GM23248 (cell line): ENCODE measurements around the gene USP6NL.

Source experiments
- EZH2 ChIP-seq: fragments of 200-600 bp; sonication (generic); IDR thresholded peaks from 2 replicates; pipeline ENCODE4 v1.6.1; 2018; ENCODE audit warnings: antibody characterized with exemption, mild to moderate bottlenecking; ENCODE audit not compliant: insufficient read depth, poor library complexity, severe bottlenecking
- EZH2phosphoT487 ChIP-seq: fragments of 200-600 bp; sonication (generic); IDR thresholded peaks from 2 replicates; pipeline ENCODE4 v1.6.1; 2018; ENCODE audit warnings: antibody characterized with exemption, moderate library complexity, mild to moderate bottlenecking, low read depth; ENCODE audit not compliant: insufficient read depth

DNA sequence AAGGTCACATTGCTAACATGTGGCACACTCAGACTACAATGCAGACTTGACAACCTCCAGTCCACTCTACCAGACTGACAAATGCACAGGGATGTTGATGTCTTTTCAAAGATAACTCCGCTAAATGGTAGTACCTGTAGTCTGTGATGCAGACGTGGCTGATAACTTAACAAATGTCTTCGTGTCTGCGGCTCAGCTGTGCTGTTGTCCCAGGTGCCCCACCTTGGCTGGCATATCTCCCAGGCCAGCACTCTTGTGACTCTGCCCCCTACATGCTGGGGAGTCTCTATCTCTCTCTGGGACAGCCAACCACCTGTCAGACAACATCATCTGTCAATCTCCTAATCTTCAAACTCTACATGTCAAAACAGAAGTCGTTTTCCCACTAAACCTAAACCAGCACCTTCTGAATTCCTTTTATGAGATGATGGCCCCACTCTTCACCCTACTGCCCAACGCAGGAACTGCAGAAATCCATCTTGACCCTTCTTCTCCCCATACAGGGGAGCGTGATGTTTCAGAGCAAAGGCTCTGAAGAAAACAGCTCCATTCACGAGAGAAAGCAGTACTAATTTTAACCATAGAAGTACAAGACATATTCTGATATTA lies 156.4 kb downstream of the USP6NL start:
- TF ChIP-seq EZH2phosphoT487: no peak
- no peak for TF ChIP-seq EZH2
